Posterior cingulate gyrus (tissue), 11 donors: ENCODE results near the gene DHODH.
"Not testable (repeated sequence)": the region's sequence is repeated elsewhere in the genome, so short reads cannot be mapped to it uniquely, and the experiment has no call there.

Experiments used
- DNase-seq, 10 donors: peaks; one replicate each; pipeline versions ENCODE4 v3.0.0 to v3.0.0-alpha.2; 2020 to 2021; ENCODE audit warnings: mixed read lengths in 3 of 10
- intact Hi-C: fragments of 100-400 bp; cut with DNase I; formaldehyde crosslinking; loops from one replicate; pipeline ENCODE4 v1.15.1; 2023

The DHODH gene

DNA sequence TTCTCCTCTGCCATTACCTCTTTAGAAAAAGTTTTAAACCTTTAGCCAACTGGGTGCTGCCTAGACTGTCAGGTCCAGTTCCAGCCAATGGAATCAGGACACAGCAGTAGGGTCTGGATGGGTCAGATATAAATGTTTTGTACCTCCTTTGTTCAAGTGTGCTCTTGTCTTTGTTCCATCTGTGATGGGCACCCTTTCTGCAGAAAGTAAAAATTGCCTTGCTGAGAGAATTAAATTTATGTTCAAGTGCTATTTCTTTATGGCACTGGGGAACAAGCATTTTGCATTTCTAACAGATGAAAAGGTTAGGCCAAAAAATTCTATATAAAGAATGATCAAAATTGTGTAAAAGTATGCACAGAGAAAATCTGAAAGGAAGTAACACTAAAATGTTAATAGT is 40.6 kb downstream of the DHODH start:
- DNase-seq = no peak
- intact Hi-C loops = no loop called here

DNA sequence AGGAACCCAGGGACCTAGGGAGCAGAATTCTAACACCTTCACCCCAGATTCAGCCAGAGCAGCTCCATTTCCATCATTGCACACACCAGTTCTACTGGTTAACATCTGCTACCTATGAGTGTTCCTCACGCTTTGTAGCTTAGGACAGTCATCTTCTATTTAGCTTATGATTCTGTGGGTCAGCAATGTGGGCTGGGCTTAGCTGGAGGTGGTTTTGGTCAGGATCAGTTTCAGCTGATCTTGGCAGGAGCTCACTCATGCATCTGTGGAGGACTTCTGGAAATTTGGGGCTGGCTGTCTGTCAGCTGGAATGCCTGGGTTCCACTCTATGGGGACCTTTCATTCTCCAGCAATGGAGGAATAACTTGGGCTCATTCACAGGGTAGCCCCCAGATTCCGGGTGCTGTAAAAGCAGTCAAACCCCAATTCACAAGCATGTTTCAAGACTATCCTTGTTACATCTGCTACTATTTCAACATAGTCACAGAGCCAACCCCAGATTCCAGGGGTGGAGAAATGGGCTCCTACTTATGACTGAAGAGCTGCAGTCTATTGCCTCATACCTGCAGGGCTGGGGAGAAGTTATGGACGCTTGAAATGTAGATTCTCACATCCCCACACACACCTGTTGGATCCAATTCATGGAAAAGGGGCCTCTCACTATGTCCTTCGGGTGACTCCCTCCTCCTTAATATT is 42.4 kb downstream of the DHODH start:
- DNase-seq = peak in 1 of 10 donors; percentile 17
- intact Hi-C loops = no loop called here

DNA sequence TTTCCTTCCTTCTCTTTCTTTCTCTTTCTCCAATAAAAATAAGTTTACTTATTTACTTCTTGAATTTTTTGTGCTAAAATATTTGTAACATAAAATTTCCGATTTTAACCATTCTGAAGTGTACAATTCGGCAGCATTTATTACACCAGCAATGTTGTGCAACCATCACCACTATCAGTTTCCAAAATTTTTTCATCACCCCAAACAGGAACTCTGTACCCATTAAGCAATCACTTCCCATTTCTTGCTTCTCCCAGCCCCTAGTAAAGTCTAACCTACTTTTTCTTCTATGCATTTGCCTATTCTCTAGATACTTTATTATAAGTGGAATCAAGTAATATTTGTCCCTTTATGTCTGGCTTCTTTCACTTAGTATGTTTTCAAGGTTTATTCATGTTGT is 43.3 kb downstream of the DHODH start:
- no peak for DNase-seq
- intact Hi-C loops = no loop called here

GRCh38 chr16:72054254-72054847 is 45.8 kb downstream of the DHODH start, which contains the start of gene HP:
Gene HP, plus strand, starts transcription at chr16:72054505. Its CDS starts 148 bp downstream, at chr16:72054653.
- DNase-seq, intact Hi-C loops: not testable (repeated sequence)

GRCh38 chr16:72055911-72056310 is 47.4 kb downstream of the DHODH start:
- intact Hi-C loops = no loop called here
- no peak for DNase-seq

- intact Hi-C loops, DNase-seq: not testable (repeated sequence)
Observed at GRCh38 chr16:72057313-72057712, 48.8 kb downstream of the DHODH start.

DNA sequence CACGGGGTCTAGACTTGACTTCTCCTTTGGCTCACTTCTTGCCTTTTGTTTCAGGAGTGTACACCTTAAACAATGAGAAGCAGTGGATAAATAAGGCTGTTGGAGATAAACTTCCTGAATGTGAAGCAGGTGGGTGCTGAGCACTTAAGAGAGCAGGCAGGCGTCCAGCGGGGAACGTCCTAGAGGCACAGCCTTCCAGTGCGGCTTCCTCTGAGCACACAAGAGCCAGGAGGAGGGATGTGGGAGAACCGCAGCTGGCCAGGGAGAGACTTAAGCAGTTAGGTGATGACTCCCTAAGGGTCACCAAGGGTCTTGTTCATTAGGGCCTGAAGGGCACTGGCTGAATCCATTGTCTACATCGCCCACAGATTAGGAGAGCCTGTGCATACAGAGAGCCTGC is 50.5 kb downstream of the DHODH start:
- intact Hi-C loops, DNase-seq: not testable (repeated sequence)

GRCh38 chr16:72060405-72060804 is 51.9 kb downstream of the DHODH start:
- intact Hi-C loops = no loop called here
- DNase-seq = no peak

- intact Hi-C loops = no loop called here
- DNase-seq = no peak
Observed at GRCh38 chr16:72061564-72061963, 53.0 kb downstream of the DHODH start.

- no peak for DNase-seq
- intact Hi-C loops = no loop called here
Observed at GRCh38 chr16:72064361-72064894, 55.9 kb downstream of the DHODH start.

DNA sequence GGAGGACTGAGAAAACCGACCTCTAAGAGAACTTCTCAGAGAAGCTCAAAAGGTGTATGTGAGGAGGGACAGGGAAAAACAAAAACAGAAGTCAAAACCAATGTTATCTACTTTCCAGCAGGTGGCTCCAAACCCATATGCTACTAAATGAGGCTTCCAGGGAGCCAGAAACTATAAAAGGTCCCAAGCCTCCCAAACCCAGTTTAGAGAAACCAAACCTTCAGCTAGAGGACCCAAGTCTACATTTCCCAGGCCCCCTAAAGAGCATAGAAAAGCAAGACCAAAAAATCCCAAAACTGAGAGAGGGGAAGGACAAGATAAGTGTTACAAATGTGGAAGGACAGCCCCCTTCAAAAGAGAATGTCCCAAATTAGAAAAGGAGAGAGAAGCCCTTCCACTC is 58.2 kb downstream of the DHODH start:
- intact Hi-C loops = loop anchor here (1.0 kb wide), 1 partner anchor 33 kb away; no protein-coding TSS in a partner anchor
- no peak for DNase-seq

- intact Hi-C loops = no loop called here
- no peak for DNase-seq
Observed at GRCh38 chr16:72068930-72069329, 60.4 kb downstream of the DHODH start.

- peak in 2 of 10 donors; percentile 12 to 18 for DNase-seq
- intact Hi-C loops = no loop called here
Observed at GRCh38 chr16:72072514-72073342, 64.2 kb downstream of the DHODH start.

DNA sequence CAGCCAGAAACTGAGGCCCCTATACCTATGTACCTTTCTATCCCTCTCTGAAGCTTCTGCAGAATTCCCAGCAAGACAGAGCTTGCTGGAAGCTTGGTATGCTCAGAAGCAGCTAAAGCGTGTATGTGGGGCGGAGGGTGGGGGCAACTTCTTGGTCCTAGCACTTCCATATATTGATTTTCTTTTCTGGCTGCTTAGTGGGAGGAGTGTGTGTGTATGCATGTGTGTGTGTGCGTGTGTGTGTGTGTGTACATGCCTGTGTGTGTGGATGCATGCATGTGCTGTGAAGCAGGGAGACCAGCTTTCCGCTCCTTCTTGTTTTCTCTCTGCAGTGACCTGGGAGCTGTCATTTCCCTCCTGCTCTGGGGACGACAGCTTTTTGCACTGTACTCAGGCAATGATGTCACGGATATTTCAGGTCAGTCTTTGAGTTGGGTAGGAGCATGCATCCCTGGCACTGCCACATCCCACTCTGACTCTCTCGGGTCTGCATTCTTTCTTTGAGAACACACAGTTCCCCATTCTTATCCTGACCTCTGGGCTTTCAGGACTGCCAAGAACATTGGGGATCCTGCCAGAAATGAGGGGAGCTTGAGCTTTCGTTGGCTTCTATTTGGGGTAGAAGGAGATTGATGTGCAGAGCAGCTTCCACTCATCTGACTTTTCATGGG is 65.2 kb downstream of the DHODH start:
- DNase-seq = peak in 4 of 10 donors; percentile 3 to 30 (median 16)
- intact Hi-C loops = no loop called here

GRCh38 chr16:72075067-72075466 is 66.5 kb downstream of the DHODH start:
- intact Hi-C loops, DNase-seq: not testable (repeated sequence)
